GM21737 (cell line): Measurements from ENCODE around the gene ATP6V1G2.
"Not testable (repeated sequence)": the region's sequence is repeated elsewhere in the genome, so short reads cannot be mapped to it uniquely, and the experiment has no call there.

Experiments used
- ATAC-seq: cut with Tn5 transposase; IDR thresholded peaks from one replicate; pipeline ENCODE4 v1.9.1; 2021; ENCODE audit warnings: mild to moderate bottlenecking, moderate library complexity; ENCODE audit not compliant: unreplicated experiment

The ATP6V1G2 gene

DNA sequence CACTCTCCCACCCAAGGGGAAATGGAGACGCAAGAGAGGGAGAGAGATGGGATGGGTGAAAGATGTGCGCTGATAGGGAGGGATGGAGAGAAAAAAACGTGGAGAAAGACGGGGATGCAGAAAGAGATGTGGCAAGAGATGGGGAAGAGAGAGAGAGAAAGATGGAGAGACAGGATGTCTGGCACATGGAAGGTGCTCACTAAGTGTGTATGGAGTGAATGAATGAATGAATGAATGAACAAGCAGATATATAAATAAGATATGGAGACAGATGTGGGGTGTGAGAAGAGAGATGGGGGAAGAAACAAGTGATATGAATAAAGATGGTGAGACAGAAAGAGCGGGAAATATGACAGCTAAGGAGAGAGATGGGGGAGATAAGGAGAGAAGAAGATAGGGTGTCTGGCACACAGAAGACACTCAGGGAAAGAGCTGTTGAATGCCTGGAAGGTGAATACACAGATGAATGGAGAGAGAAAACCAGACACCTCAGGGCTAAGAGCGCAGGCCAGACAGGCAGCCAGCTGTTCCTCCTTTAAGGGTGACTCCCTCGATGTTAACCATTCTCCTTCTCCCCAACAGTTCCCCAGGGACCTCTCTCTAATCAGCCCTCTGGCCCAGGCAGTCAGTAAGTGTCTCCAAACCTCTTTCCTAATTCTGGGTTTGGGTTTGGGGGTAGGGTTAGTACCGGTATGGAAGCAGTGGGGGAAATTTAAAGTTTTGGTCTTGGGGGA lies 29.7 kb upstream of the ATP6V1G2 start:
- no peak for ATAC-seq

DNA sequence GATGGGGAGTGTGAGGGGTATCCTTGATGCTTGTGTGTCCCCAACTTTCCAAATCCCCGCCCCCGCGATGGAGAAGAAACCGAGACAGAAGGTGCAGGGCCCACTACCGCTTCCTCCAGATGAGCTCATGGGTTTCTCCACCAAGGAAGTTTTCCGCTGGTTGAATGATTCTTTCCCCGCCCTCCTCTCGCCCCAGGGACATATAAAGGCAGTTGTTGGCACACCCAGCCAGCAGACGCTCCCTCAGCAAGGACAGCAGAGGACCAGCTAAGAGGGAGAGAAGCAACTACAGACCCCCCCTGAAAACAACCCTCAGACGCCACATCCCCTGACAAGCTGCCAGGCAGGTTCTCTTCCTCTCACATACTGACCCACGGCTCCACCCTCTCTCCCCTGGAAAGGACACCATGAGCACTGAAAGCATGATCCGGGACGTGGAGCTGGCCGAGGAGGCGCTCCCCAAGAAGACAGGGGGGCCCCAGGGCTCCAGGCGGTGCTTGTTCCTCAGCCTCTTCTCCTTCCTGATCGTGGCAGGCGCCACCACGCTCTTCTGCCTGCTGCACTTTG lies 29.0 kb upstream of the ATP6V1G2 start, which contains the start of gene TNF:
TSS of gene TNF (plus strand) at position 231 of the 567 bp plus-strand sequence. CDS start at position 408, 177 bp downstream.
- ATAC-seq, result no peak

DNA sequence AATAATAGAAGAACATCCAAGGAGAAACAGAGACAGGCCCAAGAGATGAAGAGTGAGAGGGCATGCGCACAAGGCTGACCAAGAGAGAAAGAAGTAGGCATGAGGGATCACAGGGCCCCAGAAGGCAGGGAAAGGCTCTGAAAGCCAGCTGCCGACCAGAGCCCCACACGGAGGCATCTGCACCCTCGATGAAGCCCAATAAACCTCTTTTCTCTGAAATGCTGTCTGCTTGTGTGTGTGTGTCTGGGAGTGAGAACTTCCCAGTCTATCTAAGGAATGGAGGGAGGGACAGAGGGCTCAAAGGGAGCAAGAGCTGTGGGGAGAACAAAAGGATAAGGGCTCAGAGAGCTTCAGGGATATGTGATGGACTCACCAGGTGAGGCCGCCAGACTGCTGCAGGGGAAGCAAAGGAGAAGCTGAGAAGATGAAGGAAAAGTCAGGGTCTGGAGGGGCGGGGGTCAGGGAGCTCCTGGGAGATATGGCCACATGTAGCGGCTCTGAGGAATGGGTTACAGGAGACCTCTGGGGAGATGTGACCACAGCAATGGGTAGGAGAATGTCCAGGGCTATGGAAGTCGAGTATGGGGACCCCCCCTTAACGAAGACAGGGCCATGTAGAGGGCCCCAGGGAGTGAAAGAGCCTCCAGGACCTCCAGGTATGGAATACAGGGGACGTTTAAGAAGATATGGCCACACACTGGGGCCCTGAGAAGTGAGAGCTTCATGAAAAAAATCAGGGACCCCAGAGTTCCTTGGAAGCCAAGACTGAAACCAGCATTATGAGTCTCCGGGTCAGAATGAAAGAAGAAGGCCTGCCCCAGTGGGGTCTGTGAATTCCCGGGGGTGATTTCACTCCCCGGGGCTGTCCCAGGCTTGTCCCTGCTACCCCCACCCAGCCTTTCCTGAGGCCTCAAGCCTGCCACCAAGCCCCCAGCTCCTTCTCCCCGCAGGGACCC lies 28.0 kb upstream of the ATP6V1G2 start:
- no peak for ATAC-seq

DNA sequence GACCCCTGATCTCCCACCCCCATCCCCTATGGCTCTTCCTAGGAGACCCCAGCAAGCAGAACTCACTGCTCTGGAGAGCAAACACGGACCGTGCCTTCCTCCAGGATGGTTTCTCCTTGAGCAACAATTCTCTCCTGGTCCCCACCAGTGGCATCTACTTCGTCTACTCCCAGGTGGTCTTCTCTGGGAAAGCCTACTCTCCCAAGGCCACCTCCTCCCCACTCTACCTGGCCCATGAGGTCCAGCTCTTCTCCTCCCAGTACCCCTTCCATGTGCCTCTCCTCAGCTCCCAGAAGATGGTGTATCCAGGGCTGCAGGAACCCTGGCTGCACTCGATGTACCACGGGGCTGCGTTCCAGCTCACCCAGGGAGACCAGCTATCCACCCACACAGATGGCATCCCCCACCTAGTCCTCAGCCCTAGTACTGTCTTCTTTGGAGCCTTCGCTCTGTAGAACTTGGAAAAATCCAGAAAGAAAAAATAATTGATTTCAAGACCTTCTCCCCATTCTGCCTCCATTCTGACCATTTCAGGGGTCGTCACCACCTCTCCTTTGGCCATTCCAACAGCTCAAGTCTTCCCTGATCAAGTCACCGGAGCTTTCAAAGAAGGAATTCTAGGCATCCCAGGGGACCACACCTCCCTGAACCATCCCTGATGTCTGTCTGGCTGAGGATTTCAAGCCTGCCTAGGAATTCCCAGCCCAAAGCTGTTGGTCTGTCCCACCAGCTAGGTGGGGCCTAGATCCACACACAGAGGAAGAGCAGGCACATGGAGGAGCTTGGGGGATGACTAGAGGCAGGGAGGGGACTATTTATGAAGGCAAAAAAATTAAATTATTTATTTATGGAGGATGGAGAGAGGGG lies 27.1 kb upstream of the ATP6V1G2 start:
- no peak for ATAC-seq

DNA sequence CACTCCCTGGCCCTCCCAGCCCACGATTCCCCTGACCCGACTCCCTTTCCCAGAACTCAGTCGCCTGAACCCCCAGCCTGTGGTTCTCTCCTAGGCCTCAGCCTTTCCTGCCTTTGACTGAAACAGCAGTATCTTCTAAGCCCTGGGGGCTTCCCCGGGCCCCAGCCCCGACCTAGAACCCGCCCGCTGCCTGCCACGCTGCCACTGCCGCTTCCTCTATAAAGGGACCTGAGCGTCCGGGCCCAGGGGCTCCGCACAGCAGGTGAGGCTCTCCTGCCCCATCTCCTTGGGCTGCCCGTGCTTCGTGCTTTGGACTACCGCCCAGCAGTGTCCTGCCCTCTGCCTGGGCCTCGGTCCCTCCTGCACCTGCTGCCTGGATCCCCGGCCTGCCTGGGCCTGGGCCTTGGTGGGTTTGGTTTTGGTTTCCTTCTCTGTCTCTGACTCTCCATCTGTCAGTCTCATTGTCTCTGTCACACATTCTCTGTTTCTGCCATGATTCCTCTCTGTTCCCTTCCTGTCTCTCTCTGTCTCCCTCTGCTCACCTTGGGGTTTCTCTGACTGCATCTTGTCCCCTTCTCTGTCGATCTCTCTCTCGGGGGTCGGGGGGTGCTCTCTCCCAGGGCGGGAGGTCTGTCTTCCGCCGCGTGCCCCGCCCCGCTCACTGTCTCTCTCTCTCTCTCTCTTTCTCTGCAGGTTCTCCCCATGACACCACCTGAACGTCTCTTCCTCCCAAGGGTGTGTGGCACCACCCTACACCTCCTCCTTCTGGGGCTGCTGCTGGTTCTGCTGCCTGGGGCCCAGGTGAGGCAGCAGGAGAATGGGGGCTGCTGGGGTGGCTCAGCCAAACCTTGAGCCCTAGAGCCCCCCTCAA lies 25.9 kb upstream of the ATP6V1G2 start, which contains the start of gene LTA:
TSS of gene LTA (plus strand) at position 249 of the 871 bp plus-strand sequence. CDS start at position 703, 454 bp downstream.
- ATAC-seq, result peak; percentile 34

DNA sequence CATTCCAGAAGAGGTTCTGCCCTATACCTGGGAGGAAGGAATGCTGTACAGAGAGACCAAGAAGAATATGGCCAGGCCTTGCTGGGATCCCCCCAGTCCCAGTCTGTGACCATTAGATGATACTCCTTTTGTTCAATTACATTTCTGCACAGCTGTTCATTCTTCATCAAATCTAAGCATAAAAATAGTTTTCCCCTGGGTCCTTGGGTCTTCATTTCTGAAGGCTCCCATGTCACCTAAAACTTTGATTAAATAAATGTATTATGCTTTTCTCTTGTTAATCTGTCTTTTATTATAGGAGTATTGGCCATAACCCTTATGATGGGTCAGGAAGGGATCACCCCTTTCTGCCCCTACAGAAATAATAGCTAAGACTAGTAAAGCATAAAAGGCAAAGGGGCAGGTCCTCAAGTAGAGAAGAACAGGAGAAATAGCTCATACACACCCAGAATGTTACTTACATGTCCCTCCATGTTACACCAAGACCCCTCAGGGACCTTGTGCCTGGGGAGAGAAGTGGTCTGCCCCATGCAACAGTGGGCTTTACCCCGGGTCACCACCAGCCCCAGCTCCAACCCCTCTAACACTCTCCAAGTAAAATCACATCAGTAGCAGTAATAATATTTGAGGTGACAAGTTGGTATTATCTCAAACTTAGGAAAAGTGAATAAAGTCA lies 23.6 kb upstream of the ATP6V1G2 start:
- no peak for ATAC-seq

DNA sequence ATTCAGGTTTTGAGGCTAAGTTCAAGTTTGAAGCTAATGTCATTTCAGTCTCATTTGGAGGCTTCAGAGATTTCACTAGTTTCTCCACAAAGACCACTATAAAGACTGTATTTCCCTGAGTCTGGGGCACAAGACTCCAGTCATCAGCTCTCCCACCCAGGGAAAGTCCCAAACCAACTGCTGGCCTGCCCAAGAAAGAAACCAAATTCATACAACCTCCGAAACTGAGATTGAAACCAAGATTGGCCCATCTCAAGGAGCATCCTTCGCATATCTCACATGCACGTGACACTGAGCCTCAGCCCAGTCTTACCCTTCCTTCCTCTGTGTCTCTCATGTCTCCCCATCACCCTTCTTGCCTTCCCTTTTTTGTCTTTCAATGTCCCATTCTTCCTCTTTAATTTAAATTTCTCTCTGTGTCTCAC lies 22.1 kb upstream of the ATP6V1G2 start:
- peak; percentile 53 for ATAC-seq

DNA sequence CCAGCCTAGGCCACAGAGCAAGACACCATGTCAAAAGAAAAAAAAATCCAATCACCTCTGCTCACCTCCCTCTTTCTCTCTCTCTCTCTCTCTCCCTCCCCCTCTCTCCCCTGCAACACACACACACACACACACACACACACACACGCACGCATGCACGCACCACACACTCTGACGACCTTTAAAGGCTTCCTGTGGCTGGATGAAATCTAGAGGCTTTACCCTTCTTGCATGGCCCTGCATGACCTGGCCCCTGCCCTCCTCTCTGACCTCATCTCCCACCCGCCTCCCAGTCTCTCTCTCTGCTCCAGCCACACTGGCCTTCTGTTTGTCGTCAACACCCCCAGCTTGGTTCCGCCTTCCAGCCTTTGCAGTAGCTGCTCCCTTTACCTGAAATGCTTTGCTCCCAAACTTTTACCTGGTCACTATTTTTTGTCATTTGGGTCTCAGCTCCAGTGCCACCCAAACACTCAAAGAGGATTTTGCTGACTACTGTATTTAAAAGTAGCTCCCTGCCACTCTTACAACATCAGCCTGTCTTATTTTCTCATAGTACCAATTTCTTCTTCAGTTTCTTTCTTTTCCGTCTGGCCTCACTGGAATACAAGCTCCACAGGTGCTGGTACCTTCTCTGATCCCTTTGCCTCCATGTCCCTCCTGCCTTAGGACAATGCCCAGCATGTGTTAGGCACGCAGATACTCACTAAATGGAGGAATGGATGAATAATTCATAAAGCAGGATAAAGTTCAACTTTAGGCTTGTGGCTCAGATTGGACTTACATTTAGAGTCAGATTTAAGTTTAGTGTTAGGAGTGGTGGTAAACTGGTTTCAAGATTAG lies 21.3 kb upstream of the ATP6V1G2 start:
- ATAC-seq, result no peak

DNA sequence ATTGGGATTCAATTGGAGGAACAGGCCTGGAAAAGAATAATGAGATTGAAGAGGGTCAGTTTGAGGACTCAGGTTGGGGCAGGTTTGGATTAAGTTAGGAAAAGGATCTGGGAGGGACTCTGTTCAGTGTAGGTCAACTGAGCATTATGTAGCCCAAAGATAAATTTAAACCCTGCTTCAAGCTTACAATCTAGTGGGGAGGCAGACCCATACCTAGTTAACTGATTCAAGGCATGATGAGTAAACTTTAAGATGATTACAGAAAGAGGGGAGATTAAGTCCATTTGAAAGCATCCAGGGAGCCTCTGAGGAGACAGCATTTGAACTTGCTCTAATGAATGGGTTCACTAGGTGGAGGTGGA lies 14.3 kb upstream of the ATP6V1G2 start:
- ATAC-seq, result no peak

DNA sequence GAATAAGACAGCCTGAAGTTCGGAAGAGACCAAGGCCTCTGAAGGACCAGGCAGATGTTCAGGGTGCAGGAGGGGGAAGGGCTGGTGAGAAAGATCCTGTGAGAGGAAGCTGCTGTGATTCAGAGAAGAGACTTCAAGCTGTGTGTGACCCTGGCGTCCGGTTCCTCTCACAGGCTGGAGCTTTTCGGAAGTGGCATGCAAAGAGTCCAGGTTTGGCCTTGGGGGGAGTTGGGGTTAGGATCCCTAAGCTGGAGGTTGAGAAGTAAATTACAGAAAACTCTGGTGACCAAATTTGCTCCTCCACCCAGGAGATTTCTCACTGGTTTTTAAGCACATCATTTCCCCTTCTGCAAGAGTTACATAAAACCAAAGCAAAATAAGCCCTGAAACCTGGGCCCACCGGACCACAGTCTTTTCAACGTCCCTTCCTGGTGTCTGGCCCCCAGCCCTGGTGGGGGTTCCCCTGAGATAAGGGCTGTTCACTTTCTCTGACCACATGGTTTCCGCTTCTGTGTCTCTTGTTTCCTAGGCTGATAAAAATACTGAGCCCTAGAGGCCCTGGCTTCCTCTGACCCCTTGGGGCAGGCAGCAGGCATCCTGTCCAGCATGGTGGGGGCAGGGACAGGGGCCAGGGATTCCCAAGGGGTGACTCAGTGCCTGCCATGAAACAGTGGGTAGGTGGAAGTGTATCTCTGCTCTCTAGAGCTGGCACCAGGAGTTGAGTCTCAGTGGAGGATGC lies 13.7 kb upstream of the ATP6V1G2 start:
- peak; percentile 58 for ATAC-seq

DNA sequence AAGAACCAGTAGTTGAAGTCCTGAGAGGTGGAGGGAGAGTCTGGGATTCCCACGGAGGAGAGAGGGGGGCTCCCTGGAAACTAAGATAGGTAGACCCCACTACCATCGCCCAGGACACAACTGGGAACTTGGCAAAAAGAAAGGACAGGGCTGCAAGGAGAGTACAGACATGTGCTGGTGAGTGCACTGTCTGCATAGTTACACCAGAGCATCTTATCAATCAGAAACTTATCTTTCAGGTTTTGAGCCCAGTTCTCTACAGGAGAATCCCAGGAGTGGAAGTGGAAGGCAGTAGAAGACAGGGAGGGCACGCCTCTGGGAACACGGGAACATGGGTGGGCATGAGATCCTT lies 13.2 kb upstream of the ATP6V1G2 start:
- ATAC-seq, result peak; percentile 2

DNA sequence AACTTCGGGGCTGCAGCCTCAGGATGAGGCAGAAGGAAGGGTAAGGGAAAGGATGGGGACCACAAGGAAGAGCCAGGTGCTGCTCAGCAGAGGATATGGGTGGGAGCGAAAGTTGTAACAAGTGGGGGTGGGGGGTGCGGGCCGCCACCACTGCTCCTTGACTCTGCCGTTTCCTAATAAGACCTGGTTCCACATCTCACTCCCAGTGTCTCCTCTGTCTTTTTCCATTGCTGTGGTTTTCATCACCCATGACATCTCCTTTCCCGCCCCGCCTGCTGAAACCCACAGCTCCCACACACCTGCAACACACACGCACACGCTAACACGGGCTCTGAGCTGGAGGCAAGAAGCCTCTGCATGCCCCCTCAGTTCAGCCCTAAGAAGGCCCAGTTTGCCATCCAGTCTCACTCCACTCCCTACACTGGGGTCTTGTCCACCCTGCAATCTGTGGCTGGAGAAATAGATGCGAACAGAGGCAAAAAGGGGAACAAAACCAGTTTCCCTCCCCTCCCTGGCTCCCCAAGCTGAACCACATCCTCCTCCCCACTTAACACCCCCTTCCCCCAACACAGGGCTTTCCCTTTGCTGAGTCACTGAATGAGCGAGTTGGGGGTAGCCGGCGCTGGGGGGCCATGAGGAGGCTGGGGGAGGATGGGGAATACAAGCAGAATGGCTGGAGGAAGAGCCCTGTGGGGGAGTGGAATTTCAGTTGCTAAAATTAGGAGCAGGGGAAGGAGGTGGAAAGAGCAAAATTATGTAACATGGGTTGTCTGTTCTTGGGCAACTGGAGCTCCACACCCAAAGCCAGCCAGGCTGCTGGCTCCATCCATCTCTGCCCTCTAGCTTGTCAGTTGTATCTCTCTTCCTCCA lies 12.5 kb upstream of the ATP6V1G2 start:
- no peak for ATAC-seq

DNA sequence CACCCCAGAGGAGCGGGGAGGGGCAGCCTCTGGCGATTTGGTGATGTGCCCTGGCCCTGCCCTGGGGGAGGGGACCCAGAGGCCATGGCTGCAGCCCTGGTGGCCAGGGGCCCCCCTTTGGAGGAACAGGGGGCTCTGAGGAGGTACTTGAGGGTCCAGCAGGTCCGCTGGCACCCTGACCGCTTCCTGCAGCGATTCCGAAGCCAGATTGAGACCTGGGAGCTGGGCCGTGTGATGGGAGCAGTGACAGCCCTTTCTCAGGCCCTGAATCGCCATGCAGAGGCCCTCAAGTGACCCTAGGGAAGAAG lies 11.9 kb upstream of the ATP6V1G2 start:
- no peak for ATAC-seq

DNA sequence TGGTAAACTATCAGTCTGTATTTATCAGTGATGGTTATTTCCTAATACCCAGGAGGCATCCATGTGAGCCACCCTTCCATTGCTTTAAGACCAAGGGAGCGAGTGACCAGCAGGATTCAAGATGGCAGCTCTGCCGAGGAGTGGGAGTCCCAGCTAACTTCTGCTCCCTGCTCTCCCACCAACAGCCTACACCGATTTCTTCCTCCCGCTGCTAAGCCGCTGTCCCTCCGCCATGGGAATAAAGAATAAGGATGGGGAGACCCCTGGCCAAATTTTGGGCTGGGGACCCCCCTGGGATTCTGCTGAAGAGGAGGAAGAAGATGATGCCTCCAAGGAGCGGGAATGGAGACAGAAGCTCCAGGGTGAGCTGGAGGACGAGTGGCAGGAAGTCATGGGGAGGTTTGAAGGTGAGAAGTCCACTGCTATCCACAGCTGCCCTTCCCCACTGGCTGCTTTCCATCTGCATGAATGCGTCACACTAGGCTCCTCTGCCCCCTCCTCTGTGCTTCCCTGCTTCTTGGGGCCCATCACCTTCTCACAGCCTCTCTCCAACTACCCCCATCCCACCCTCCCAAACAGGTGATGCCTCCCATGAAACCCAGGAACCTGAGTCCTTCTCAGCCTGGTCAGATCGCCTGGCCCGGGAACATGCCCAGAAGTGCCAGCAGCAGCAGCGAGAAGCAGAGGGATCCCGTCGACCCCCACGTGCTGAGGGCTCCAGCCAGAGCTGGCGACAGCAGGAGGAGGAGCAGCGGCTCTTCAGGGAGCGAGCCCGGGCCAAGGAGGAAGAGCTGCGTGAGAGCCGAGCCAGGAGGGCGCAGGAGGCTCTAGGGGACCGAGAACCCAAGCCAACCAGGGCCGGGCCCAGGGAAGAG lies 11.3 kb upstream of the ATP6V1G2 start:
- no peak for ATAC-seq

DNA sequence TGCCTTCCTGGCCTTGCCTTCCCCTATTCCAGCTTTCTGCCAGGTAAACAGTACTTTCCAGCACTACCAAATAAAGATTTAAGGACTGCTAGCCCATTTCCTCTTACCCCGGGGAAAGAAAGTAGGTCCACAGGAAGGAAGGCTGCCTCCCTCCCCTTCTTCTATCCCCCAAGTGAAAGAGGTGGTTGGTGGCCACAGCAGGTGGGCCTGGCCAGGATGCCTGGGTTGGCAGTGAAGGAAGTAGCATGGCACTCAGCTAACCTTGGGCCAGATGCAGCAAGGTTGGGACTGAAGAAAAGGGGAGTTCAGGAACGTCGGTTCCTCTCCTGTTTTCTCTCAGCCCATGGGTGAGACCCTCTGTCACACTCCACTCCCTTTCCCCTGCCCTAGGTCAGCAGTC lies 9.9 kb upstream of the ATP6V1G2 start:
- no peak for ATAC-seq

DNA sequence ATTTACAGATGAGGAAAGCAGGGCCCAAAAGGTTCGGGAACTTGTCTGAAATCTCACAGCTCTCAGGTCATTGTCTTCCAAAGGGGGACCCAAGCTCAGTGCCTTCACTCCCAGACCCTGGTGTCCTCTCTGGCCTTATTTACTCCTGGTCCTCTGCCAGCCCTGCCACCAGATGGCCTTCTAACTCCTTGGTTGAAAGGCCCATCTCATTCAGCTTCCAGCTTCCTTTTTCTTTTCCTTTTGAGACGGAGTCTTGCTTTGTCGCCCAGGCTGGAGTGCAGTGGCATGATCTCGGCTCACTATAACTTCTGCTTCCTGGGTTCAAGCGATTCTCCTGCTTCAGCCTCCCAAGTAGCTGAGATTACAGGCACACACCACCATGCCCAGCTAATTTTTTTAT lies 5.0 kb upstream of the ATP6V1G2 start:
- not testable (repeated sequence) for ATAC-seq
